Measurements from ENCODE around the gene UNC5B.
"Not testable (repeated sequence)": the region's sequence is repeated elsewhere in the genome, so short reads cannot be mapped to it uniquely, and the experiment has no call there.

The UNC5B gene

DNA sequence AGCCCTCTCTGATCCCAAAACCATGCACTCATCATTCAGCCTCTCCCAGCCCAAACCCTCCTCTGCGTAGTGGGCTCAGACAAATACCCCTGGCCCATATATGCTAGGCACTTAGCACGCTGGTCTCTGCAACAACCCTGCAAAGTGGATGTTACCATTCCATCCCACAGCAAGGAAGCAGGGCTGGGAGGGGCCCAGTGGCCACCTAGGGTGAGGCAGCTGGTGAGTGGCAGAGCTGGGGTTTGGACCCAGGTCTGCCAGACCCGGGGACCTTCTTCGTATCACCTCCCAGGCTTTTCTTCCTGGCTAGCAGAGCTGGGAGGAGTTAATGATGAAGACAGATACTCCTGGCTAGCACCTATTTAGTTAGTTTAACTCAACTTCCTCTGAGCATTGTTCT lies 73.6 kb downstream of the UNC5B start:
- no peak for DNase-seq

DNA sequence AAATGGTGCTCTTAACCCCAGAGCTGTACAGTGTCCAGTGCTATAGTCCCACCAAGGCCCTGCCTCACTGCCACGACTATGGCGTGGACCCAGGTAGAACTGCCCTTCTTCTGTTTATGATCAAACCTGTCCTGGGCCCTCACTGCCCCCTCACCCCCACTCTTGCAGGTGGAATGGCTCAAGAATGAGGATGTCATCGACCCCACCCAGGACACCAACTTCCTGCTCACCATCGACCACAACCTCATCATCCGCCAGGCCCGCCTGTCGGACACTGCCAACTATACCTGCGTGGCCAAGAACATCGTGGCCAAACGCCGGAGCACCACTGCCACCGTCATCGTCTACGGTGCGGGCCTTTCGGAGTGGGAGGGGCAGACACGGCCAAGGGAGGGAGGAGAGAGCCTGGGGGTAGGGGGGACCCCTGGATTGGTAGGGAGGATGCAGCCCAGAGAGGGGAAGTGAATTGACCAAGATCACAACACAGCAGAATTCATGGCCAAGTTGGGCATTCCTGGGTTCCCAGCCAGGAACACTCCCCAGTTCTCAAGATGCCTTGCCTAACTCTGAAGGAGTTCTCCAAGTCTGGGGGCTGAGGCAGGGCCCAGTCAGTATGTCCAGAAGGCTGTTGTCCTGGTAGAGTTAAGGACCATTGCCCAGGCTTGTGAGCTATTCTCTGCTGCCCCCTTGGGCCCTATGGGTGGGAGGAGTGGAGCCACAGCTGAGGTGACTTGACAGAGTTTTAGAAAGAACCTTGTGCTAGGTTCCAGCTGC lies 74.3 kb downstream of the UNC5B start:
- DNase-seq, result no peak

DNA sequence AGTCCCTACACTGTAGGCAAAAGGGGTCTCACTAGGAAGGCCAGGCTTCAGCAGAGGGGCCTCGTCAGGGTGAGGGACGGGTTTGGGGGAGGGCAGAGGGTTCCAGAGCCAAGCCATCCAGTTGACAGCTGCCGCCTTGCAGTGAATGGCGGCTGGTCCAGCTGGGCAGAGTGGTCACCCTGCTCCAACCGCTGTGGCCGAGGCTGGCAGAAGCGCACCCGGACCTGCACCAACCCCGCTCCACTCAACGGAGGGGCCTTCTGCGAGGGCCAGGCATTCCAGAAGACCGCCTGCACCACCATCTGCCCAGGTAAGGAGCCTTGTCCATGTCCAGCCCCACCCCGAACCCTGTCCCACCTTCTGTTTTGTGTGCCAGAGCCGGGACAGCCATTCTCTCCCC lies 75.1 kb downstream of the UNC5B start:
- DNase-seq, result no peak

GRCh38 chr10:71288461-71288860 lies 76.1 kb downstream of the UNC5B start:
- DNase-seq, result no peak

DNA sequence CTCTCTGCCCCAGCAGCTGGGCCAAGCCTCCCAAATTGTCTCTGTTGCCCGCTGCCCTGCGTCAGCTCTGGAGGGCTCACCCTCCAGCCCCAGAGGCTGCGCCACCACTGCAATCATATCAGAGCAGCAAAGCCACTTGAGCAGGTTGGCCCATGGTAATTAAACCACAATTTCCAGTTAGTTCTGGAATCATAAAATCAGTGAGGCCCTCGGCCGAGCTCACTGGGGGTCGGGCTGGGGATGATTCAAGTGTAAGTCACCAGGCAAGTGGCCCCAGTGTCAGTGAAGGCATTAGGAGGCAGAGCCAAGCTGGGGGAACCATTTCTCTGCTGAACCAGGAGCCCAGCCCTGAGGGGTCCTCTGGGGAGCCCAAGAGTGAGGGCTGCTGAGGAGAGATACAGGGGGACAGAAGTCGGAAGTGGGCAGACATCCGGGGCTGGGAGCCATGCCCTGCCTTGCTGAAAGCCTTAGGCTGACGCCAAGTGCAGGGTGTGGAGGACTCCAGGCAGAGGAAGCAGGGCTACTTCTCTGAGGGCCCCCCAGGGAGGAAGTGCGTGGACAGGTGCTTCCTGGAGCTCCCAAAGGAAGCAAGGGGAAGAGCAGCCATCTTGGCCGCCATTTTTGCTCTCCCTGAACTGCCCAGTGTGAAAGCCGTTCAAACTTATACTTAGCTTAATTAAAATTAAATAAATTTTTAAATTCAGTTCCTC lies 77.2 kb downstream of the UNC5B start:
- DNase-seq, result no peak

- DNase-seq, result no peak
Measured at GRCh38 chr10:71290331-71290730, 78.0 kb downstream of the UNC5B start.

- no peak for DNase-seq
Measured at GRCh38 chr10:71290806-71291527, 78.6 kb downstream of the UNC5B start.

DNA sequence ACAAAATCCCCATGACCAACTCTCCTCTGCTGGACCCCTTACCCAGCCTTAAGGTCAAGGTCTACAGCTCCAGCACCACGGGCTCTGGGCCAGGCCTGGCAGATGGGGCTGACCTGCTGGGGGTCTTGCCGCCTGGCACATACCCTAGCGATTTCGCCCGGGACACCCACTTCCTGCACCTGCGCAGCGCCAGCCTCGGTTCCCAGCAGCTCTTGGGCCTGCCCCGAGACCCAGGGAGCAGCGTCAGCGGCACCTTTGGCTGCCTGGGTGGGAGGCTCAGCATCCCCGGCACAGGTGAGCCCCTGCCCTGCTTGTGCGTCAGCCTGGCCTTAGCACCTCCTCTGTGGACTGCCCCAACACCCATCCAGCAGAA lies 79.1 kb downstream of the UNC5B start:
- DNase-seq, result no peak

DNA sequence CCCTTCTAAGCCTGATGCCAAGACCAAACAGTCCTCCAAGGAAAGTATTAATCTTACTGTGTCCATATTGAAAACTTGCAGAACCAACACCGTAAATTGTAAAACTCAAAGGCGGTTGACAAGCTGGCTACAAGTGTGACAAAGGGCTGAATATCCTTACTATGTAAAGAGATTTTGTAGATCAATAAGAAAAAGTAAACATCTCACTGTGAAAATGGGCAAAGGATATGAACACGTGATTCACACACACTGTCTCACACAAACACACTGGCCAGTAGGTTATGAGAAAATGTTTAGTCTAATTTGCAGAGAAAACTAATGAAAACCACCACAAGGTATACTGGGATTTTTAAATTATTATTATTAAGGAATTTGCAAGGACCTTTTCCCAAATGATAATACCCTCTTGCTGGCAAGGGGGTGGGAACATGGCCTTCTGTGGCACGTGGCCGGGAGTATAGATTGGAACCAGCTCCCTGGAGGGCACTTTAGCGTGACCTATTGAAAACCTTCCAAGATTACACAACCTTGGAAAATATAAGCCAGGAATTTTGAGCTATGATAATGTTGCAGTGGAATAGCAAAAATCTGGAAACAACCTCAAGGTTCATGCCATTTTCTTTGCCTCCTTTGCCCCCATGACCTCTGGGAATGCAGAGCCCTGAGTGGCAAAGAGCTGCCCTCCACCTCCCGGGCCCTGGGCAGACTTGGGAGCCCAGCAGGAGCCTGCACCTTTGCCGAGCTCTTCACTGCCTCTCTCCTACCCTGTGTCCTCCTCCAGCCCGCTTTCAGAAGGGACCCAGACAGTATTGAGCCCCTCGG lies 80.5 kb downstream of the UNC5B start:
- DNase-seq, result no peak

DNA sequence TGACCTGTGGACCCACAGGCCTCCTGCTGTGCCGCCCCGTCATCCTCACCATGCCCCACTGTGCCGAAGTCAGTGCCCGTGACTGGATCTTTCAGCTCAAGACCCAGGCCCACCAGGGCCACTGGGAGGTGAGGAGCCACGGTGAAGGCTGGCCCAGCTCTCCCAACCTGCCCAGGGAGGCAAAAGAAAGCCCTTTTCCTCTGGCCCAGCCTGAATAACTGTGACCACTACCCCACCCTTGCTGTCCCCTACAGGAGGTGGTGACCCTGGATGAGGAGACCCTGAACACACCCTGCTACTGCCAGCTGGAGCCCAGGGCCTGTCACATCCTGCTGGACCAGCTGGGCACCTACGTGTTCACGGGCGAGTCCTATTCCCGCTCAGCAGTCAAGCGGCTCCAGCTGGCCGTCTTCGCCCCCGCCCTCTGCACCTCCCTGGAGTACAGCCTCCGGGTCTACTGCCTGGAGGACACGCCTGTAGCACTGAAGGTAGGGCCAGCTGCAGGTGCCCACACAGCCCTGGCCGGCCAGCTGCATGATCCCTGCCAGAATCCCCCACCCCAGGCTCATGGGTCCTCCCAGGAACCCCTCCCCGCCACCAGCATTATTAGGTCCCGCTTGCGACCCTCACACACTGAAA lies 81.2 kb downstream of the UNC5B start:
- no peak for DNase-seq

GRCh38 chr10:71294091-71294561 lies 81.8 kb downstream of the UNC5B start:
- DNase-seq, result no peak

DNA sequence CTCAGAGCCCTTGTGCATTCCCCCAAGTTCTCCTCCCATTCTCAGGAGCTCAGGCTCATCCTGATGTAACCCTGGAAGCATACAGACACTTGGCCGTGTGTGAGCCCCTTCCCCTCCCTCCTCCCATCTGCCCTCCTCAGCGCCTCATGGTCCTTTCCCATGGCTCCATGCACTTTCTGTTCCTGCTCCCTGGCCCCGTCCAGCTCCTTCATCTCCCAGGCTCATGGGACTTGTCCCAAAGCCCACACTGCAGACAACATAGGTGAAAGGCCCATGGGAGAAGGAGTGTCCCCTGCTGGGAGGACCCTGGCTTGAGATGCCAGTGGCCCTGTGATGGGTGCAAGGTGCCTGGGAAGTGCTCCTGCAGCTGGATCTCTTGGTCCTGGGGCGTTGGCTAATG lies 82.5 kb downstream of the UNC5B start:
- DNase-seq, result no peak

DNA sequence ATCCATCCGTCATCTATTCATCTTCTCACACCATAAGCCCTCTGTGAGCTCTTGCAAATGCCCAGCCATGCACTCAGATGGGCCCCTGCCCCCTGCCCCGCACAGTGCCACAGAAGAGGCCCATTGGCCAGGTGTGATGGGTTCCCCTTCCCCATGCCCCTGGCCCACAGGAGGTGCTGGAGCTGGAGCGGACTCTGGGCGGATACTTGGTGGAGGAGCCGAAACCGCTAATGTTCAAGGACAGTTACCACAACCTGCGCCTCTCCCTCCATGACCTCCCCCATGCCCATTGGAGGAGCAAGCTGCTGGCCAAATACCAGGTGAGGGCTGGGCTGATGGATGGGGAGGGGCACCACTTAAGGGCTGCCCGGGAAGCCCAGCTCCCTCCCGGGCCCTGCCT lies 83.3 kb downstream of the UNC5B start:
- DNase-seq, result no peak

GRCh38 chr10:71296086-71296485 lies 83.7 kb downstream of the UNC5B start:
- no peak for DNase-seq

GRCh38 chr10:71296811-71297210 lies 84.4 kb downstream of the UNC5B start:
- DNase-seq, result not testable (repeated sequence)

GRCh38 chr10:71297343-71297742 lies 85.0 kb downstream of the UNC5B start:
- no peak for DNase-seq

DNA sequence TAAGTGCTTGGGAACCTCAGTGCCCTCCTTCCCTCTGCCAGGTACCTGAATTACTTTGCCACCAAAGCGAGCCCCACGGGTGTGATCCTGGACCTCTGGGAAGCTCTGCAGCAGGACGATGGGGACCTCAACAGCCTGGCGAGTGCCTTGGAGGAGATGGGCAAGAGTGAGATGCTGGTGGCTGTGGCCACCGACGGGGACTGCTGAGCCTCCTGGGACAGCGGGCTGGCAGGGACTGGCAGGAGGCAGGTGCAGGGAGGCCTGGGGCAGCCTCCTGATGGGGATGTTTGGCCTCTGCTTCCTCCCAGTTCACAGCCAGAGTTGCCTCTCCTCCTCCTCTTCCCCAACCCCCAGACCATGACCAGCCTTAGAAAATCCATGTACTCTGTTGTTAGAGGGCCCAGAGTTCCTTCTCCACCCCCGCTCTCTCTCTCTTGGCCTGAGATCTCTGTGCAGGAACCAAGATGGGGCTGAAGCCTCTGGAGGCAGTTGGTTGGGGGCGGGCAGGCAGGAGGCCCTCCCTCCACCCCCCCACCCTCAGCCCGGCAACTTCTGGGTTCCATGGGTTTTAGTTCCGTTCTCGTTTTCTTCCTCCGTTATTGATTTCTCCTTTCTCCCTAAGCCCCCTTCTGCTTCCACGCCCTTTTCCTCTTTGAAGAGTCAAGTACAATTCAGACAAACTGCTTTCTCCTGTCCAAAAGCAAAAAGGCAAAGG lies 86.9 kb downstream of the UNC5B start:
- no peak for DNase-seq

GRCh38 chr10:71300555-71301370 lies 88.4 kb downstream of the UNC5B start:
- DNase-seq, result no peak

DNA sequence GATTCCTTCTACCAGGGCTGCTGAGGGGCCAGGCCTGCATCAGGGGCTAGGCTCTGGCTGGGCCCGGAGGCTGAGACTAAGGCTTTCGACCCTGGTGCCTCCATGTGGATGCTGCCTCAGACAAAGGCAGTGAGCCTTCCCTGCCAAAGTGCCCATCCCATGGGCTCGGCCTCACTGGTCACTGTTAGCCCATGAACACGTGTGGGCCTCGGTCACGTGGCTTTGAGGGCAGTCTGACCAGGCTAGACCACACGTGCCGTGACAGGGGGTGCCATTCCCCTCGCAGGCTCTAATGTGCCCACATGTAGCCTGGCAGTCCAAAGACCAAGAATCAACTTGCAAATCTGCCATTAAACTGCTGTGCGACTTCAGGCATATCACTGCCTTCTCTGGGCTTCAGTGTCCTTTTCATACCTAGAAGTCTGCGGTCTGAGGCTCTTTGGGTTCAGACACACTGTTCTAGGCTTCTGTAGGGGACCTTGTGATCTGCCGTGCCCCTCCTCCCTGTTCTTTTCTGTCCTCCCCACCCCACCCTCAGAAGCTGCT lies 89.1 kb downstream of the UNC5B start:
- no peak for DNase-seq

DNA sequence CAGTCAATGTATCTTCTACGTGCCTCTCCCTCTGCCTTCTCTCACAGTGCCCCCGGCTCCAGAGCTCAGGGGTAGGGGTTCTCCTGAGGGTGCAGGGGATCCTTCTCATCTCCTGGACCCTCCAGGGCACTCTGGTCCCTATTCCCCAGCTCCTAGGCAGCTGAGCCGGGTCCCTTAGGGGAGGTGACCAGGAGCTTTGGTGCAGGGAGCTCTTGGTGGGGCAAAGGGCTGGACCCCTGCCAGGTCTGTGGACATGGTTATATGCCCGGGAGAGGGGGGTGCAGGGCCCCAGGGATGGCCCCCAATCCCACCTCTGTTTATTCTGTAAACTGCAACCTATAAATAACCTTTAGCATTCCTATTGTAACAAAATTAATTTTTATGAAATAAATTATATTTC lies 90.1 kb downstream of the UNC5B start:
- no peak for DNase-seq
